A673 (cell line): ENCODE measurements around the gene SMOC2. TPM values are rescaled to one million over a fixed set of nuclear protein-coding genes. Genes with fewer than 3 reads are reported as not detected.

Experiments
- BruUV-seq: library from RNA; stranded (reverse); fragments of 400-500 nt; replicated peaks from 2 replicates; lab custom pipeline; 2021; lab: Mats Ljungman, UMichigan
- CTCF ChIA-PET: fragments of 300-600 bp; sonication (Branson Sonifier 250); formaldehyde crosslinking; loops from one replicate; lab custom pipeline; 2022; ENCODE audit warnings: antibody characterized with exemption; lab: Charles Lee
- POLR2A ChIA-PET: fragments of 300-600 bp; sonication (Branson Sonifier 250); formaldehyde crosslinking; loops from one replicate; lab custom pipeline; 2022; ENCODE audit warnings: antibody characterized with exemption; ENCODE audit not compliant: low non-redundant PET; lab: Charles Lee
- DNase-seq: peaks from one replicate; pipeline ENCODE4 v3.0.0-alpha.2; 2015; ENCODE audit warnings: low spot score
- H3K27ac ChIP-seq: fragments of 200-600 bp; sonication (generic); 2 replicates; pipeline ENCODE4 v1.5.1; 2016; ENCODE audit warnings: mixed run types, low read depth, mild to moderate bottlenecking, mixed read lengths, antibody characterized with exemption, low read length; ENCODE audit not compliant: poor library complexity, severe bottlenecking
- H3K27me3 ChIP-seq: fragments of 200-600 bp; sonication (generic); replicated peaks from 2 replicates; pipeline ENCODE4 v1.6.1; 2017; ENCODE audit warnings: mixed run types, low read depth, mild to moderate bottlenecking, mixed read lengths, antibody characterized with exemption, low read length; ENCODE audit not compliant: insufficient read depth, poor library complexity
- H3K36me3 ChIP-seq: fragments of 200-600 bp; sonication (generic); 2 replicates; pipeline ENCODE4 v1.6.1; 2016; ENCODE audit warnings: mixed run types, mild to moderate bottlenecking, mixed read lengths, antibody characterized with exemption, low read length; ENCODE audit not compliant: insufficient read depth, poor library complexity, severe bottlenecking
- H3K4me1 ChIP-seq: fragments of 200-600 bp; sonication (generic); 2 replicates; pipeline ENCODE4 v1.6.1; 2017; ENCODE audit warnings: mixed run types, mild to moderate bottlenecking, mixed read lengths, antibody characterized with exemption, low read length; ENCODE audit not compliant: insufficient read depth, poor library complexity, severe bottlenecking
- H3K4me3 ChIP-seq: fragments of 200-600 bp; sonication (generic); 2 replicates; pipeline ENCODE4 v1.5.1; 2016; ENCODE audit warnings: low read depth, mixed run types, mild to moderate bottlenecking, mixed read lengths, low read length; ENCODE audit not compliant: poor library complexity, severe bottlenecking
- H3K9me3 ChIP-seq: fragments of 200-600 bp; sonication (generic); 2 replicates; pipeline ENCODE4 v1.6.1; 2016; ENCODE audit warnings: mixed run types, low read depth, mild to moderate bottlenecking, mixed read lengths, antibody characterized with exemption, low read length; ENCODE audit not compliant: poor library complexity, severe bottlenecking
- EZH2 ChIP-seq: fragments of 200-600 bp; sonication (generic); IDR thresholded peaks from 2 replicates; pipeline ENCODE4 v1.6.1; 2017; ENCODE audit warnings: borderline replicate concordance, low read depth, mild to moderate bottlenecking, mixed read lengths, antibody characterized with exemption, low read length; ENCODE audit not compliant: poor library complexity, severe bottlenecking
- intact Hi-C: fragments of 100-400 bp; cut with micrococcal nuclease; formaldehyde crosslinking; loops from one replicate; pipeline ENCODE4 v1.10.0; 2022; ENCODE audit not compliant: unreplicated experiment
- total RNA-seq: library from RNA; stranded (reverse); gene quantifications from 2 replicates; pipeline ENCODE4 v1.2.3, GENCODE V29; 2021
- TF ChIP-seq, protein P1 (sequence below): fragments of 300-800, 200-600 bp; sonication (generic); conservative IDR thresholded peaks from 2 replicates; pipeline ENCODE4 v1.5.1; 2017; ENCODE audit warnings: low read depth, mild to moderate bottlenecking, antibody characterized with exemption, low read length, moderate library complexity, mixed read lengths

The SMOC2 gene
- total RNA-seq, 1 experiment from 2014 or later, result 1.8 TPM

DNA sequence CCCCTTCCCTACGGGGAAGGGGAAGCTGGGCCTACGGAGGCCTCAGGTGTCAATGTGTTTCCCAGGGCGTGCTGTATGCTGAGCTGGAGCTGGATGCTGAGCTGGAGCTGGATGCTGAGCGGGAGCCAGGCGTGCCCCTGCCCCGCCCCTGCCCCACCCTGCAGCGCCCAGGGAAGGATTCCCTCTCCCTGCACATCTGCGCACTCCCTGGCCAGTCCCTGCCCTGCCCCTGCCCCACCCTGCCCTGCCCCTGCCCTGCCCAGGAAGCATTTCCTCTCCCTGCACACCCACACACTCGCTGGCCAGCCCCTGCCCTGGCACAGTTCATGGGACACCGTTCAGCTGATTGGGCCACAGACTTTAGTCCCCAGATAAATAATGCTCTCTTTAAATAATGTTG is 196.8 kb downstream of the SMOC2 start:
- H3K9me3 ChIP-seq, result peaks cover 4% of the 10 kb centered on the region
- no peaks in the 10 kb centered on the region for H3K4me1 ChIP-seq
- H3K36me3 ChIP-seq, result no peaks in the 10 kb centered on the region
- BruUV-seq, result no TSS peak
- TF ChIP-seq, protein P1, sequence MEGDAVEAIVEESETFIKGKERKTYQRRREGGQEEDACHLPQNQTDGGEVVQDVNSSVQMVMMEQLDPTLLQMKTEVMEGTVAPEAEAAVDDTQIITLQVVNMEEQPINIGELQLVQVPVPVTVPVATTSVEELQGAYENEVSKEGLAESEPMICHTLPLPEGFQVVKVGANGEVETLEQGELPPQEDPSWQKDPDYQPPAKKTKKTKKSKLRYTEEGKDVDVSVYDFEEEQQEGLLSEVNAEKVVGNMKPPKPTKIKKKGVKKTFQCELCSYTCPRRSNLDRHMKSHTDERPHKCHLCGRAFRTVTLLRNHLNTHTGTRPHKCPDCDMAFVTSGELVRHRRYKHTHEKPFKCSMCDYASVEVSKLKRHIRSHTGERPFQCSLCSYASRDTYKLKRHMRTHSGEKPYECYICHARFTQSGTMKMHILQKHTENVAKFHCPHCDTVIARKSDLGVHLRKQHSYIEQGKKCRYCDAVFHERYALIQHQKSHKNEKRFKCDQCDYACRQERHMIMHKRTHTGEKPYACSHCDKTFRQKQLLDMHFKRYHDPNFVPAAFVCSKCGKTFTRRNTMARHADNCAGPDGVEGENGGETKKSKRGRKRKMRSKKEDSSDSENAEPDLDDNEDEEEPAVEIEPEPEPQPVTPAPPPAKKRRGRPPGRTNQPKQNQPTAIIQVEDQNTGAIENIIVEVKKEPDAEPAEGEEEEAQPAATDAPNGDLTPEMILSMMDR, result no peak
- no peak for TF ChIP-seq EZH2
- H3K27ac ChIP-seq, result no peak overlapping the region
- H3K4me3 ChIP-seq, result no peak overlapping the region
- no peak for DNase-seq
- ChIA-PET POLR2A (no interaction called here), CTCF (no interaction called here)
- intact Hi-C loops, result no loop called here
- no peaks in the 10 kb centered on the region for H3K27me3 ChIP-seq

DNA sequence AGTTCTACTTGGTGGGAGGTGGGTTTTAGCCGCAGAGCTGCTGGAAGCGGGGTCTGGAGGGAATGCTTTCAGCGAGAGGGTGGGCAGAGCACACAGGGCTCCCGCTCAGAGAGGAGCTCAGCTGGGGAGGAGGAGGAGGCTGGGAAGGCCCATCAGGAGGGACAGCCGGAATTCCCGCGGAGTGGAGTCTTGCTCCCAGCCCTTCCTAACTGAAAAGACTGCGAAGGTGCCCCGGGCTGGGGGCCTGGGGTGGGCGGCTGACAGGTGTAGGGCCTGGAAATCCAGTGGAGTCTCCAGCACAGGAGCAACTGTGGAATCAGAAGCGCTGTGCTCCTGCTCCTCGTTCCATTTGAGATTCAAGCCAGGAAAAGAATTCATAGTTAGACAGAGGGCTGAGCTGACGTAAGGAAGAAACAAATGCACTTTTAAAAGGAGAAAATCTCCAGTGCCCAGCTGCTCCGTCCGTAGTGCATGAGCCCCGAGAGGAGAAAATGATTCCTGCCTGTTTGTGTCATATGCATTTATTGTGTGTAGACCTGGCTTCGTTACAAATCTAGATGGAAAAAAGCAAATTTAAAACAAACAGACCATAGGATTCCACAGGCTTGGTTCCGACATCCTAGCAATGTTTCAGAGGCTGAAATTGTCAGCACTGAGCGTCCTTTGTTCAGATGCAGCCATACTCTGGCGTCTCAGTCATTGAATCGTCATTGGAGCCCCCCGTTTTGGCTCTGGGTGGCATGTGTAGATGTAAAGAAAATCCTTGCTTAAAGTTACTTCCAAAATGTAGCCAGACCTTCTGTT is 197.7 kb downstream of the SMOC2 start:
- DNase-seq, result no peak
- intact Hi-C loops, result no loop called here
- TF ChIP-seq, protein P1, result no peak
- no peak for TF ChIP-seq EZH2
- no peaks in the 10 kb centered on the region for H3K27me3 ChIP-seq
- H3K4me3 ChIP-seq, result no peak overlapping the region
- BruUV-seq, result no TSS peak
- no peak overlapping the region for H3K27ac ChIP-seq
- H3K9me3 ChIP-seq, result no peaks in the 10 kb centered on the region
- POLR2A ChIA-PET, result no interaction called here
- no peaks in the 10 kb centered on the region for H3K4me1 ChIP-seq
- no peaks in the 10 kb centered on the region for H3K36me3 ChIP-seq
- CTCF ChIA-PET, result no interaction called here

DNA sequence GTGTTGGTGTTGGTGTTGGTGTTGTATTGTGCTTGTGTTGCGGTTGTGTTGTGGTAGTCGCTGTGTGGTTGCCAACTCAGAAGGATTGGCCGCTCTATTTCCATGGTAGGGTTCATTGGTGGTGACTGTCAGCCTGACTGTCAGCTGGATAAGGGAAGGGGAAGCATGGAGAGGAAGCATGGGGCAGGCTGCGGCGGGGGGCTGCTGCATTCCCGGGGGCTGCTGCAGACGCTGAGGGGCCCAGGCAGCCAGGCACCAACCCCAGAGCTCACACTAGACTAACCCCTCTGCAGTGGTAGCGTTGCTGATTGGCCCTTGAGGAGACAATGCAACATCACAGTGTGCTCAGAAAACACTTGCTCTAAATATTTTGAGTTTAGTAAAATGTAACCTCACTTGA is 199.2 kb downstream of the SMOC2 start:
- no TSS peak for BruUV-seq
- intact Hi-C loops, result no loop called here
- Histone ChIP-seq H3K27ac (no peak overlapping the region), H3K36me3 (no peaks in the 10 kb centered on the region), H3K9me3 (no peaks in the 10 kb centered on the region), H3K4me1 (no peaks in the 10 kb centered on the region), H3K4me3 (no peak overlapping the region), H3K27me3 (no peaks in the 10 kb centered on the region)
- POLR2A ChIA-PET, result no interaction called here
- no peak for DNase-seq
- CTCF ChIA-PET, result no interaction called here
- TF ChIP-seq EZH2, result no peak
- TF ChIP-seq, protein P1, result no peak
